Stimulated activated CD4-positive, alpha-beta T cell treated with anti-CD3 and anti-CD28 coated beads, Interleukin-2, amount 100 ng/mL, for 4 hours (primary cell): ENCODE measurements around the gene CDCP1.
"Not testable (repeated sequence)": the region's sequence is repeated elsewhere in the genome, so short reads cannot be mapped to it uniquely, and the experiment has no call there.

Experiments
- DNase-seq: peaks from one replicate; pipeline ENCODE4 v3.0.0-alpha.2; 2020; ENCODE audit warnings: low read depth

CDCP1 gene

DNA sequence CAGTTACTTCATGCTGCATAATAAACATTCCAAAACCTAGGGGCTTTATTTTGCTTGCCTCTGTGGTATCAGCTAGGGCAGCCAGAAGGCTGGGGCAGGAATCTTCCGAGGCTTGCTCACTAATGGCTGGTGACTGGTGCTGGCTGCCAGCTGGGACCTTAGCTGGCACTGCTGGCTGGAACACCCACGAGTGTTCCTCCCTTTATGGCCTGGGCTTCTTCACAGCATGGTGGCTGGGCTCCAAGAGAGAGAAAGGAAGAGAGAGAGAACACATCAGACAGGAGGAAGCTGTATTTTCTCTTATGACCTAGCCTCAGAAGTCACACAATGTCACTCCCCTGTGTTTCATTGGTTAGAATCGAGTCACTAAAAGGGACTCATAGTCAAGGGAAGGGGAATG is 23.9 kb upstream of the CDCP1 start:
- DNase-seq: no peak

DNA sequence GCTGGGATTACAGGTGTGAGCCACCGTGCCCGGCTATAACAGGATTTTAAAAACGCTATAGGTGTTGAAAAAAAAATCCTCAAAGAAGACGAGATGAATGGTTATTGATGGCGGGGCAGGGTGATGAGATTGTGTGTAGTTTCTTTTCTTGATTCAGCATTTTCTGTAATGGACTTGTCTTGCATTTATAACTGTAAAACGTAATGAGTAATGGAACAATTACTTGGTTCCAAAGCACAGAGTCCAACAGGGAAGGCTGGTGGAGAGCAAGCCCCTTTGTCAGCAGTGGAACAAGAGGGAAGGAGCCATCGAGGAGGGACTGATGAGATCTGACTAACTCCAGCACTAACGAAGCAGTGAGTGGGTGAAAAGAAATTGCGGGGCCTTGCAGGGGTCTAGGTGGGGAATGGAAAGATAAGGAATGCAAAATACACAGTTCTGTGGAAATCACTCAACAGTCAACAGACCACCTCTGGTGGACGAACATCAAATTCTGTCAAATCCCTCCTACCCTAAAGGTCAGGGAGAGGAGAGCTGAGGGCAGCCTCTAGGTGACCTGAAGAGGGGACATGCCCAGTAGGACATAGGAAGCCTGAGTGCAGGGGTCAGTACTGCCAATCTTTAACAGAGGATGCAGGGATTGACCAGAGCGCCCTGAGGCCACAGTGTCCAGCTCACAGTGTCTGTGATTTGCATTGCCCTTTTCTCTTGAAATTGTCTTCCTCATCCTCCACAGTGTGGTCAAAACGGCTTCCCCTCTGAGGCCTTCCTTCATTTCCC is 23.1 kb upstream of the CDCP1 start:
- DNase-seq: no peak

DNA sequence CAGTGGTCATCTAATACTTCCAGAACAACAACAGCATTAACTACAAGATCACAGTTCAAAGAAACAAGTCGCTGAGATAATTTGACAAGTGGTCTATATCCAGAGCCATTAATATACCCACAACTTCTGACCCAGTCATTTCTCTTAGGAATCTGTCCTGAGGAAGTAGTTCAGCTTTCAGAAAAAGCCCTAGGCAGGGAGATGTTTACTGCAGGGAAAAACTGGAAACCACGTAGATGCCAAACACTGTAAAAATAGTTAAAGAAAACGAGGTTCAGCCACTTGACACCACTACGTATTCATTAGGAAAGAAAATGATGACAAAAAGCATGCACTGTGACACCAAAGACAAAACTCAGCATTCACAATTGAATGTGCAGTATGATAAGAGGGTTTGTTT is 22.3 kb upstream of the CDCP1 start:
- DNase-seq: no peak

DNA sequence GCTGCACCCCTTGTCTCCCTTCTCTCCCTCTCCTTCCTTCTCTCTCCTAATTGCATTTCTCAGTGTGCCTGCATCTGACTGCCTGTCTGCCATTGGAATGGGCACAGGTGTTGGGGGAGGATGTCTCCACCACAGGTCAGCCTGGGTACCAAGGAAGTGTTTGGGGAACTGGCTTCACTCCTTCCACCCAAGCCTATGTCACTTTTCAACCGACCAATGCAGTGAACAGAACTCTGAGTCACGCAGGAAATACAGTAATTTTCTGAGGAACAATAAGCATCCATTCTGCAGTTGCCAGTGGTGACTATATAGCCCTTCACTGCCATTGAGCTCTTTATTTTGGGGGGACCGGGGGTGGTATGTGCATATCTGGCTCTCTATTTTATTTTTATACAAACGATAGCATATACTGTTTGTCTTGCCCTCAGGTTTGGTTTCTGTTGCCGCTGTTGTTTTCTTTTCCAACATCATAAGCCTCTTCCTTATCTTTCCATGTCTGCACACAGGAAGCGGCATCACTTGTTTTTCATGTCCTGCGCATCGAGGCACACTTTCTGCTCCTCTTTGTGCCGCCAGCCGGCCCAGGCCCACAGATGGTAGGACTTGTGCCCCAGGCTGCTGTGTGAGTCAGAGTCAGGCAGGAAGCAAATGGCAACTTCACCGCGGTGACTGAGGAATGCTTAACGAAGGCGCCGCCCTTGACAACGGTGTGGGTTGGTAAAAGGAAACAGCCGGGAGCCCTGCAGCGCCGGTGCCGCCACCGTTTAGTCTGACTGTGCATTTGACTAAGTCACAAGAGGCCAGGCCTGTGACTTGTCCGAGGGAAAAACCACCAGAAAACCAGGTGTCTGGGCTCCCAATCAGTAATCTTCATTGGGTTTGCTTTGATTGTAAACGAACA is 21.1 kb upstream of the CDCP1 start:
- DNase-seq: peak; percentile 85

DNA sequence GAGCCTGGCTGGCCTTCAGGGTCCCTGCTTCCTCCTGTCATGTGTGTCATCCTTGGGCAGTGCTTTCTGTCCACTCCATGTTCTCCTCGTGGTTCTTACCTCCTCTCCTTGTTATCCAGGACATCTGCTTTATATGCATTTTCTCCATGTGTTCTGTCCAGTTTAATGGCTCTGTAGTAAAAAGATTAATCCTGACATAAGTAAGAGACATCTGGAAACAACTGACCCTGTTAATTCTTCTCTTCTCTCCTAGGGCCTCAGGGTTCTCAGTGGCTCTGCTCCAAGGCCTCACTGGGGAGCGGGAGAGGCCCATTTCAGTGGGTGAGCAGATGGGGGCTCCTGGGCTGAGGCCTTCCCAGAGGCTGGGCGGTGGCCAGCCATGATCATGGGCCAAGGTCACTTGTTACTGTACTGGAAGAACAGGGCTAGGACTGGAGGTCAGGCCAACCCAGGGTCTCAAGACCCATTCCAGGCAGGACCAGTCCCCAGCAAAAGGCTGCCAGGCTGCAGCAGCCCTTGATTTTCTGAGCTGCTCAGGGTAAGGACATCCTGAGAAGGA is 20.2 kb upstream of the CDCP1 start:
- DNase-seq: no peak

DNA sequence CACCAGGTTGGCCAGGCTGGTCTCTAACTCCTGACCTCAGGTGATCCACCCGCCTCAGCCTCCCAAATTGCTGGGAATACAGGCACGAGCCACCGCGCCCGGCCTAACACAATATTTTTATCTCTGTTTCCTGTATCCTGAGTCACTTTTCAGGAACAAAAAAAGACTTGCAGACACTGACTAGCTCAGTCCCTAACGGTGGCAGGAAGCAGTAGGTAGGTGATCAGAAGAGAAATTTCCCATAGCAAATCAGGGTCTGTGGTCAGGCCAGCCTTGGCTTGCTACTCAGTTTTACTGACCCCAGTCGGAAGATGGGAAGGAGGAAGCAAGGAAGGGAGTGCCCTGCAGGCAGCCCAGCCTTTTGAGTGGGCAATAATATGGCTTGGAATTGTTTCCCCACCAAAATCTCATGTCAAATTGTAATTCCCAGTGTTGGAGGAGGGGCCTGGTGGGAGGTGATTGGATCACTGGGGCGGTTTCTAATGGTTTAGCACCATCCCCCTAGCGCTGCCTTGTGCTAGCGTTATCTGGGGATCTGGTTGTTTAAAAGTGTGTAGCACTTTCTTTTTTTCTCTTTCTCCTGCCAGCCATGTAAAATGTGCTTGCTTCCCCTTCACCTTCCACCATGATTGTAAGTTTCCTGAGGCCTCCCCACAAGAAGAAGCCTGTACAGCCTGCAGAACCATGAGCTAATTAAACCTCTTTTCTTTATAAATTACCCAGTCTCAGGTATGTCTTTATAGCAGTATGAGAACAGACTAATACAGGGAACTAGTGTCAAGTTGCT is 19.5 kb upstream of the CDCP1 start:
- no peak for DNase-seq

DNA sequence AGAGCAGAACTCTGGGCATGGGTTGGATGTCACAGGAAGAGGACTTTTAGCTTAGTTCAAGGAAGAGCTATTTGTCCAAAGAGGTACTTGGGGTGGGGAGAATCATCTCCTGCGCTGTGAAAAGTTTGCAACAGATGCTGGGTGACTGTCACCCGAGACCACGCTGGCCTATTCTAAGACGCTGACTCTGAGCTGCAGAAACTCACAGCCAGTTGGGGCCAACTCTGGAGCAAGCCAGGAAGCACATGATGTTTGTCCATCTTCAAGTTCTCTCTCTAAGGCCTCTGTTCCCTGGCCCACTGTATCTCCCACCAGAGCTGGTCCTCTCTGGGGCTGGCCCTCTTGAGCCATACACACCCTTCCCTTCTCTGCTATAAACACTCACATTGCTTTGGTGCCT is 17.9 kb upstream of the CDCP1 start:
- DNase-seq: no peak

DNA sequence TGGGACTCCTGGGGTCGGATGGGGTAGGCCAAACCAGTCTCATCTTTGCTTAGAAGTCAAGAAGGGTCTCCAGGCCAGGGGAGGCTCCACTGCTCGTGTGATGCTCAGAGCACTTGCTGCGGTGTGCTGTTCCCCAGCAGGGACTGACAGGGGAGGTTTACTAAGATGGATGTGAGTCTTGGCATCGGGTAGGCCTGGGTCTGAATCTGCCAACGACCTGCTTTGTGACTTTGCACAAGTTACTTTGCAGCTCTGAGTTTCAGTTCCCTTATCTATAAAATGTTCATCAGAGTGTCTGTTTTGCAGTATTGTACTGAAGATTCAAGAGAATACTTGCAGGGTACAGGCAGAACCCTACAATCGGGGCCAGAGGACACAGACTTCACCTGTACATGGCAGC is 17.3 kb upstream of the CDCP1 start:
- DNase-seq: no peak

DNA sequence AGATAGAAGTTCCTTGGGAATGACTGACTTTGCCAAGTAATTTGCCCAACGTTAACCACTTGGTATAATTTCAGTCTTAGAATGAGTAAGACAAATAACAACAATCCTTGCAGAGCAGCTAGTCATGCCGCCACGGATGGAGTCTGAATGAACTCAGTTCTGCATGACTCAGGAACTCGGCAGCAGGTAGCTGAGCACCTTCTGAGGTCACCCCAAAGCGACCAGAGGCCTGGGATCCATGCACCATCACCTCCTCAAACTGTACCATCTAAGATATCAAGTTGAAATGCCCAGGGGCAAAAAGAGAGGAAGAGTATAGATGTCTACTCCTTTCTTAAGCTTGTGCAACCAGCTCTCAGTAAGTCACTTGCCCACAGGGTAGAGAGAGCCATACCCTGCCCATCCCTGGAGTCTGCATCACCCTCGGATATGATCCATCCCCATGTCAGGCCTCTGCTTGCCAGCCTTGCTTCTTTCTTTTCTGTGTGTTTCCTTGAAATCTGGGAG is 8.5 kb upstream of the CDCP1 start:
- no peak for DNase-seq

DNA sequence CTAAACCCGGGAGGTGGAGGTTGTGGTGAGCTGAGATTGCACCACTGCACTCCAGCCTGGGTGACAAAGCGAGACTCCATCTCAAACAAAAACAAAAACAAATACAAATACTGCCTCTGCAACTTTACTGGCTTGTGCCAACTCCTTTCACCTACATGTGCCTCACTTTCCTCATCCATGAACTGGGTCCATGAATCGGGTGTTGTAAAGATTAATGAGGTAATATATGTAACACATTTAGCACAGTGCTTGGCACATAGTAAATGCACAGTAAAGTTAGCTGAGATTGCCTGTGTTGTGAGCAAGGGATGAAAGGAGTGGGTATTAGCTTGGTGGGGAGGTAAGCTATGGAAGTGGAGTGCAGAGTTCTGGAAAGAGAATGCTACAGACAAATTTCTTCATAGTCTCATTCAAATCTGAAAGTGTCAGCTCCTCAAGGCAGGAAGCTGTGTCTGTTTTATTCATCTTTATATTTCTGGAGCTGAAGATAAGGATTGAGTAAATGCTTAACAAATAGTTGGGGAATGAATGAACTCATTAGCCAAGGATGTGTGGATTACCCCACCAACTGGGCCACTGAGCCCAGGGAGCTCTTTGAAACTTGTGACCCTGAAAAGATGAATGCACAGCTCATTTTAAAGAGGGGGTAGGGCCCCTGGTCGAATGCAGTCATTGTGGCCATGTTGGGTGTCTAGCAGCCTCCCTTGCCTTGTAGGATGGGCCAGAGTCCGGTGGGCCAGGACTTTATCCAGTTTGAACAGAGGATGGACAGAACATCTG is 7.7 kb upstream of the CDCP1 start:
- no peak for DNase-seq

DNA sequence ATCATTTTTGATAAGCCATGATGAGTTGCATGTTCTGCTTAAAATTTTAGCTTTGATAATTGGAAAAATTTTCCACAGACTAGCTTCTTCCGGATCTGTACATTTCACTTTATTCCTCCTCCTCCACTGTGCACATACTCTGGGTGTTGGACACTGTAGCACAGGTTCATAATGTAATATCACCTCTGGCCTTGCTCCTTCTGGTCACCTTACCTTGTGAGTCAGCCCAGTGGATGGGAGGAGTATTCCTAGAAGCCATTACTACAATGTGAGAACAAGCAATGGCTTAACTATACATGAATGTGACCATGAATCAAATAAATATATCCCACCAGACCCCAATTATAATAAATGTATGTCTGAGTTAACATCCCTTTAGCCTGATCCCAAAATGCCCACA is 6.1 kb upstream of the CDCP1 start:
- no peak for DNase-seq

DNA sequence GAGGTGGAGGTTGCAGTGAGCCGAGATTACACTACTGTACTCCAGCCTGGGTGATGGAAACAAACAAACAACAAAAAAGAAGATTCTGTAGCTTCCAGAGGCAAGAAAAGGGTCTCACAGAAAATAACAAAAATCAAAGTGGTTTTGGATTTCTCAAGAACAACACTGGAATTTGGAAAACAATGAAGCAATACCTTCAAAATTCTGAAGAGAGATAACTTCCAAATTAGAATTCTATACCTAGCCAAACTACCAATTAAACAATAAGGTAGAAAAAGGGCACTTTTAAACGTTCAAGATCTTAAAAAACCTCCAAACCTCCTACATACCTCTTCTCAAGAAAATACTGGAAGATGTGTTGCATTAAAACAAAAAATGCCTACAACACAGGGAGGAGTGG is 4.9 kb upstream of the CDCP1 start:
- DNase-seq: no peak

DNA sequence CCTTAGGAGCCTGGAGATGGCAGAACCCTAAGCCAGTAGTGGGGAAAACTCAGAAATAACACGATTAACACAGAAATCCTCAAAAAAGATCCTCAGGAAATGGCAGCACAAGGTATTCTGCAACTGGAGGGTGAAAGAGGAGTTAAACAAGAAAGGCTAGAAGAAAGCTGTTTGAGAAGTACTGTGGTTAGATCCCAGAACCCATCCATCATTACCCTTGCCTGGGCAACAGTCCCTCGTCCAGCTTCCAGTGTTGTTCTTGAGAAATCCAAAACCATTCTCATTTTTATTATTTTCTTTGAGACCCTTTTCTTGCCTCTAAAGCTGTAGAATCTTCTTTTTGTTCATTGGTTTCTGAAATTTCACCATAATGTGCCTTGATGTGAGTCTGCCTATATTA is 2.7 kb upstream of the CDCP1 start:
- DNase-seq: no peak

DNA sequence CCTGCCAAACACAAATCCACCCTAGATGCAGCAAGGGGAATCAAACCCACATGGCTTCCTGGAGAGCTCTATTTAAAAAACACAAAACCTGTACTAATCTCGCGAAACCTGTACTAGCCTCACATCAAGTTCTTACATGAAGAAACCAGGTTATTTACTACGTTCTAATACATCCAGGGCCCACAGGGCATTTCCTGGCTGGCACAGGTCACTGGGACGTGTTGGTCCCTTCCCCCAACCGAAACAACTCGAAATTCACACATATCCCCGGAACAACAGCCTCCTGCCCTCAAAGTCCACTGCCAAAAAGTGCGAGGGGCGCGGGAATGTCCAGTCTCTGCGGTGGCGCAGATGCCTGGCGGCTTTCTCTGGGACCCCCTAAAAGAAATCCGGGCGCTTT is 955 bp downstream of the CDCP1 start:
- no peak for DNase-seq

DNA sequence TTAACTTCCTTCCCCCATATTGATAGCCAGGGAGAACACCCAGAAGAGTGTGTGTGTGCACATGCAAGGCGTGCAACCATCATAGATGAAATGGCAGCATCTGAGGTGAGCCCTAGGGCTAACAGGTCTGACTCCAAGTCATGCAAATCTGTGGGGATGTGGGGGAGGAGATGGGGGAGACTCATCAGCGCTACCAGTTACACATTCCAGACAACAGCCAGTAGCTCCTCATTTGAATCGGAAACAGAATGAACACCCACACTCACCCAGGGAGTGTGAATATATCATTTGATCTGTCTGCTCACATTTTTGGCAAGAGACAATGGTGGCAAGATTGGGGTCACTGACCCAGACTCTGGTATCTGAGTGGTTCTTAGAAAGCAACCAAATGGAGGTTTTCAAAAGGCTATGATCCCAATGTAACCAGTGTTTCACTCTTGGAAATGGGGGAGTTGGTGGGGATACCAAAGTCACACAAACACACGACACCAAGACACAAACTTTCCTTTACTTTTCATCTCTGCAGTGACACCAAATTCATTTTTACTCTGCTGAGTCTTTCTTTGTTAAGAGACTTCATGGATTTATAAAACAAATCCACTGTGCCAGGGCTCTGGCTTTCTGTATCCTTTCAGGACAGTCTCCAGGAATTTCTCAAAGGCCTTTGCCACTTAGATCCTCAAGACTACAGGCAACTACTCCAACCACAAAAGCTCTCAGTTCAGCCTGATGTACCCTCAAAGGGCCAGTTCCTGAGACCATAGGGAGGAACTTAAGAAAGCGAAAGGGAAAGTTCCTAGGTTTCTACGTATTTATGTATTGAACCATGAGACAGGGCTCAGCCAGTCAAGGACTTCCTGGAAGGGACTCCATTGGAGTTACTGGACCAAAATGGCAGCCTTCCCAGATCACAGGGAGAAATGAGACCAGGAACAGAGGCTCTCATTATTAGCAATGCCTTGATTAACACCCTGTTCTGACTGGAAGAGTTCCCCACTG is 2.2 kb downstream of the CDCP1 start:
- DNase-seq: no peak

DNA sequence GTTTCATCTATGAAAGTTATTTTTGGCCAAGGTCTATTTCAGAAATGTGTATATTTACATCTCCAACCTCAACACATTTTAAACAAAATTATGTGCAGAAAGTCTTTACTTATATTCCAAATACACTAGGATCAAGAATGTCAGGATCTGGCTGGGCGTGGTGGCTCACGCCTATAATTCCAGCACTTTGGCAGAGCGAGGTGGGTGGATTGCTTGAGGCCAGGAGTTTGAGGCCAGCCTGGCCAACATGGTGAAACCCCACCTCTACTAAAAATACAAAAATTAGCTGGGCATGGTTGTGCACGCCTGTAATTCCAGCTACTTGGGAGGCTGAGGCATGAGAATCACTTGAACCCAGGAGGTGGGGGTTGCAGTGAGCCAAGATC is 5.4 kb downstream of the CDCP1 start:
- not testable (repeated sequence) for DNase-seq

DNA sequence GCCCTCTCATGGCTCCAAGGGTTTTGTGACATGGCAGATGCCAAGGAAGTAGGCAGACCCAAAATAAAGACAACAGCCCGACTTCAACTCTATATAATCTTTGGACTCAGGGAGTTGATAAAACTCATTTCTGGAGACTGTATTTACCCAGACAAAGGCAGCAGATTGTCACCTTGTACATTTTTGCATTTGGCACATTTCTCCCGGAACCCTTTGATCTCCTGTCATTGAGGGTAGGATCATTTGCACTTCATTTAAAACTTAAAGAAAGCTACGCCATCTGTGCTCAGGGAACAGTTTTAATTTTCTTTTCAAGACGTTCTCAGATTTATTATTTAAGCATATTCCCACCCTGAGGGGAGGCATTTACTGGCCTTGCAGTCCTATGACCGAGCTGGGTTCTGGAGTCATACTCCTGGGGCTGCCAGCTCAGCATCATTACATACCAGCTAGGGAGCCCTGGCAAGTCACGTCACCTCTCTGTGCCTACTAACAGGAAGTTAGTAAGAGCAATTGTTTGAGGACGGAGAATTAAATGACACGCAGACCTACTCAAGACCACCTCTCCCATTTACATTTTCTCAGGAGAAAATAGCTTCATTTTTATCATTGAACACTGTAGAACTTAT is 5.9 kb downstream of the CDCP1 start:
- DNase-seq: no peak

DNA sequence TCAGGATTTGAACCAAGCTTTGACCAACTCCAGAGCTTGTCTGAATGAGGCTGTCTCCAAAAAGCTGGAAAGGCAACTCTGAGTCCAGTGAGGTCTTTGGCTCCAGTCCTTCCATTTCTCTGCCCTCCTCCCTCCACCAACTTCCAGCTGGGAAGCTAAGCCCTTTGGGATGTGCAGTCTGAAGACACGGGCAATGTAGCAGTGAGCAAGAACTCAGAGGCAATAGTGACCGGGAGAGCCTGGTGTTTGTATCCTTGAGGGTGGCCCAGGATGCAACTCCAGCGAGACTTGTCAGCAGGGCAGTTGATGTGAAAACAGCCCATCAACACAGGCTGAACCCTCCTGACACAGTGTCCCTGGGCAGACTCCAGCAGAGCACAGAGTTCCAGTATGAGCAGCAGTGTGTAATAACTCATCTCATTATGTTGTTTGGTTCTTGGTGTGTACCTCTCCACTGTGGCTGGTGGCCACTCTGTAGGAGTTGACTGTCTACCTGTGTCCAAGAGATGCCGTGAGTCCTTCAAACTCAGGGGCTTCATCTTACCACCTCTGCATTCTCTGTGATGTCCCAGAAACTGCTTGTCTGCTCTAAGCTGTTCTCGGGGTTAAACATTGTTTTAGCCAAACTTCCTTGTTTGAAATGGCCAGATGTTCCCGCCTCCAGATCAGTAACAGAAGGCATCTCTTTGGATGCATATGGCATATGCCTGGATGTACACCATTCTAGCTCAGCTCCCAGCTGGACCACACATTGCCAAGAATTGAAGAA is 6.6 kb downstream of the CDCP1 start:
- DNase-seq: no peak

DNA sequence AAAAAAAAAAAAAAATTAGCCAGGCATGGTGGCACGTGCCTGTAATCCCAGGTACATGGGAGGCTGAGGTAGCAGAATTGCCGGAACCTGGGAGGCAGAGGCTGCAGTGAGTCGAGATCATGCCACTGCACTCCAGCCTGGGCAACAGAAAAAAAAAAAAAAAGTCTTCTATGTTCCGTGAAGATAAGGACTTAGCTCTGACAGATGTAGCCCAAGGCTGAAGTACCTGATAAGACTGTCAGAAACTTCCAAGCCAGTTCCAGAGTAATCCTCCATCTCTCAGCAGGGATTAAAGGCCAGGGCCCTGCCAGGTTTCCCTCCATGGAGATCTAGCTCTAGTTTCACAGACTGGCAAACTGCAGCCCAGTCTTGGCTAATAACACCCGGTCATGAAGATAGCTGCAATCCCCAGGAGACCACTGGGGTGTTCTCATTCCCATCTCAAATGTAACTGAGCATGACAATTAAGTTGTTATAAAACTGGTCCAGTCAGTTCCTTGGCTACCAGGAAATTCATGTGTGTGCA is 8.5 kb downstream of the CDCP1 start:
- no peak for DNase-seq
